Measurements from ENCODE around the gene CDH4.

DNA sequence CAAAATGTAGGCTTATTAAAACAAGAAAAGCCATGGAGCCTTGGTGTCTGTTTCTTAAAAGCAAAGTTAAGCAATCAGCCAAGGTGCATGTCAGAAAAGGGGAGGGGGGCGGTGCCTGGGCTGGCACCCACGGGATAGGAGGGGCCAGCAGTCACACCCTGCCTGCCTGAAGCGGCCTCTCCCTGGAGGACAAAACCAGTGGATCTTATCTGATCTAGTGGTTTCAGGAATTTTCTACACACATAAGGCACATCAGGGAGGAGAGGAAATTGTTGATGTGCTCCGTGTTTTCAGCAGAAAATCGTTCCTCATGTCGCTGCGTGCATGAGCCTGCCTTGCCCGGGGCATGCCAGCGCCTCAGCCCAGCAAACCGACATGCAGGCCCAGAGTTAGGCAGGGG, 537.3 kb downstream of the CDH4 start:
- TF ChIP-seq, protein P1, sequence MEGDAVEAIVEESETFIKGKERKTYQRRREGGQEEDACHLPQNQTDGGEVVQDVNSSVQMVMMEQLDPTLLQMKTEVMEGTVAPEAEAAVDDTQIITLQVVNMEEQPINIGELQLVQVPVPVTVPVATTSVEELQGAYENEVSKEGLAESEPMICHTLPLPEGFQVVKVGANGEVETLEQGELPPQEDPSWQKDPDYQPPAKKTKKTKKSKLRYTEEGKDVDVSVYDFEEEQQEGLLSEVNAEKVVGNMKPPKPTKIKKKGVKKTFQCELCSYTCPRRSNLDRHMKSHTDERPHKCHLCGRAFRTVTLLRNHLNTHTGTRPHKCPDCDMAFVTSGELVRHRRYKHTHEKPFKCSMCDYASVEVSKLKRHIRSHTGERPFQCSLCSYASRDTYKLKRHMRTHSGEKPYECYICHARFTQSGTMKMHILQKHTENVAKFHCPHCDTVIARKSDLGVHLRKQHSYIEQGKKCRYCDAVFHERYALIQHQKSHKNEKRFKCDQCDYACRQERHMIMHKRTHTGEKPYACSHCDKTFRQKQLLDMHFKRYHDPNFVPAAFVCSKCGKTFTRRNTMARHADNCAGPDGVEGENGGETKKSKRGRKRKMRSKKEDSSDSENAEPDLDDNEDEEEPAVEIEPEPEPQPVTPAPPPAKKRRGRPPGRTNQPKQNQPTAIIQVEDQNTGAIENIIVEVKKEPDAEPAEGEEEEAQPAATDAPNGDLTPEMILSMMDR (IDR thresholded peaks at IDR 0.05) = no peak
- no peak for TF ChIP-seq POLR2AphosphoS5 (IDR thresholded peaks at IDR 0.05)

Measured in upper lobe of left lung (tissue), 4 donors.